GM18861 (cell line): Measurements from ENCODE around the gene PIBF1.
"Not testable (repeated sequence)": the region's sequence is repeated elsewhere in the genome, so short reads cannot be mapped to it uniquely, and the experiment has no call there.

Experiments used
- ATAC-seq: cut with Tn5 transposase; IDR thresholded peaks from one replicate; pipeline ENCODE4 v1.9.1; 2021; ENCODE audit not compliant: unreplicated experiment

Gene PIBF1, protein sequence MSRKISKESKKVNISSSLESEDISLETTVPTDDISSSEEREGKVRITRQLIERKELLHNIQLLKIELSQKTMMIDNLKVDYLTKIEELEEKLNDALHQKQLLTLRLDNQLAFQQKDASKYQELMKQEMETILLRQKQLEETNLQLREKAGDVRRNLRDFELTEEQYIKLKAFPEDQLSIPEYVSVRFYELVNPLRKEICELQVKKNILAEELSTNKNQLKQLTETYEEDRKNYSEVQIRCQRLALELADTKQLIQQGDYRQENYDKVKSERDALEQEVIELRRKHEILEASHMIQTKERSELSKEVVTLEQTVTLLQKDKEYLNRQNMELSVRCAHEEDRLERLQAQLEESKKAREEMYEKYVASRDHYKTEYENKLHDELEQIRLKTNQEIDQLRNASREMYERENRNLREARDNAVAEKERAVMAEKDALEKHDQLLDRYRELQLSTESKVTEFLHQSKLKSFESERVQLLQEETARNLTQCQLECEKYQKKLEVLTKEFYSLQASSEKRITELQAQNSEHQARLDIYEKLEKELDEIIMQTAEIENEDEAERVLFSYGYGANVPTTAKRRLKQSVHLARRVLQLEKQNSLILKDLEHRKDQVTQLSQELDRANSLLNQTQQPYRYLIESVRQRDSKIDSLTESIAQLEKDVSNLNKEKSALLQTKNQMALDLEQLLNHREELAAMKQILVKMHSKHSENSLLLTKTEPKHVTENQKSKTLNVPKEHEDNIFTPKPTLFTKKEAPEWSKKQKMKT

DNA sequence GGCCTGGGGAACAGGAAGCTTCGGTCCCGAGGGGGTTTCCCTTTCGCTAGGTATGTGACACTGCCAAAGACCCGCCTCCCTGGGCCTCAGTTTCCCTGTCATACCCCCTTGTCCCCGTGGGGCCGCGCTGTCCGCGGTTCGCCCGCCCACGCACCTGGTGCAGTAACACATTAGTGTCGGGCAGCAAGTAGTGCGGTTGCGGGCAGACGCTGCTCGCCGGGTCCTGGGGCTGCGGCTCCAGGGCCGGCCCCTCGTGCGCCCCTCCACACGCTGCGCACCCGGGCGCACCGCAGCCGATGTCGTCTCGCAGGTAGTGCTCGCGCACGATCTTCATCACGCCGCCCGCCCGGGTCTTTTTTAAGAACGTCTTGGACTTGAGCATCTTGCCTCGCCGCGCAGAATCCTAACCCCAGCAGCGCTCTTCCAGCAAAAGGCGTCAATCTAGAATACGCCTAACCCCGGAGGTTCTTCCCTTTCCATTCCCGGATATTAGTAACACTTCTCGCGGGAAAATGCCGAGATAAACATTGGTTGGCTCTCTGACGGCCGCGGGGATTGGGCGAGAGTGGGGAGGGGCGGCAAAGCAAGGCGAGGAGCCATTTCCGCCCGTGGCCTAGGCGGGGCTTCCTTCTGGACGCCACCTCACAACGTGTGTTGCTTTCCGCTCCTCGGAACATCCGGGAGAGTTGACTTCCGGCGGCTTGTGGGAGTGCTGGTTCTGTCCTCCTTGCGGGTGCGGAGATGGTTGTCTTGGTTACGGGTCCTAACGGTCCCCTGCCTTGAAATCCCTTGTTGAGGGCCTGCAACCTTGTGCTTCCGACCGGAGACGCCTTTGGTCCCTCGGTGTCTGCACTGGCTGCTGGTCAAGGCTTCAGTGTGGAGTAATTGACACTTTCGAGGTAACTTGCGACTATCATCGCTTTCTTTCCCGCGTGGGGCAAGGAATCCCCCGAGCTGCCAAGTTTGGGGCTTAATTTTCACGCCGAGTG, at the start of gene PIBF1, which contains the start of gene DIS3:
Gene PIBF1, plus strand, starts transcription at position 683 of the 989 bp plus-strand sequence. CDS start 1,337 bp downstream, outside the sequence.
Gene DIS3, minus strand, starts transcription at position 450 of the 989 bp plus-strand sequence. Its CDS starts 68 bp downstream, at position 382.
- ATAC-seq: peak; percentile 97

DNA sequence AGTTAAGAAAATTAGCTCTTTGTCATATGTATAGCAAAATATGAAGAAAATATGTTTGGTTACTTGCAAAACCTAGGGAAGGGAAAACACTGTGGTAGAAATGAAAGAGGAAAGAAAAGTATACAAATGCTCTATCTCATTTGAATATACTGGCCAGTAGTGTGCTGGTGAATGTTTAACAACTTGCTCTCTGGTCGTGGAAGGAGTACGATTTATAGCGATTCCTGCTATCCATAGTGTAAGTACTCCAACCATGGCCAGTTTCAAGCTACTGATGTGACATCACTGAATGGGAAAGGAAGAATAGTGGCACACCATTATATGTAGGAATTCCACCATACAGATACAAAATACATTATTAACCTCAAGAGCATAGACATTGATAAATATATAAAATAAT, 44.9 kb upstream of the PIBF1 start:
- no peak for ATAC-seq

DNA sequence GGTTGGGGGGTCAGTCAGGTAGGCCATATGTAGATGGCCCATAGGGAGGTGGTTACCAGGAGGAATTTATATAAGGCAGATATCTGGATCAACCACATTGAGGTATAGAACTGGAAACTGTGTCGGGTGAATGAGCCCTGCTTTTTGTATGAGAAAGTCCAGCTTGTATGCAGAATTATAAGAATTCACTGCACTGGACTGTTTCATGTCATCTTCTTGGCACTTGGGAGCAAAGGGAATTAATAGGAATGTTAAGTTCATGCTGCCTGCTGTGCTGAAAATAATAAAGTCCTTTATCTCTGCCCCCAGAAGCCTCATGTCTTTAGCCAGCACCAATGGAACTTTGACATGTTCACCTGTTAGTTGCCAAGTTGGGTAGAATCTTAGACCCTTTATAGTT, 41.9 kb upstream of the PIBF1 start:
- no peak for ATAC-seq

DNA sequence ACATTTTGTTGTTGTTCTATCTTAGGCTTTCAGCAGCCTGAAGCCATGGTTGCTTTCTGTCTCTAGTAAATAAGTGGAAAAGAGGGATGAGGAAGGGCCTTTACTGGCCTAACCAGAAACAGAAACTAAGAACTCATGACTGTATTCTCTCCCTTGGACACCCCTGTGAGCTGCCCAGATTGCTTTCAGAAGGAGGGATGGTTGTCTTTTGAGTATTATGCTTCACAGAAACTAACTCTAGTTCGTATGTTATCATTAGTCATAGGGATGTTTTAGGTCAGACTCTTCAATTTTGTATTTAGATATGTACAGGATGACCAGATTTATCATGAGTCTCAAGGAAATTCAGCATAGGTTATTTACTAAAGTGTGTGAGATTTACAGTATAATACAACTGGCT, 36.7 kb upstream of the PIBF1 start:
- ATAC-seq: peak; percentile 58

DNA sequence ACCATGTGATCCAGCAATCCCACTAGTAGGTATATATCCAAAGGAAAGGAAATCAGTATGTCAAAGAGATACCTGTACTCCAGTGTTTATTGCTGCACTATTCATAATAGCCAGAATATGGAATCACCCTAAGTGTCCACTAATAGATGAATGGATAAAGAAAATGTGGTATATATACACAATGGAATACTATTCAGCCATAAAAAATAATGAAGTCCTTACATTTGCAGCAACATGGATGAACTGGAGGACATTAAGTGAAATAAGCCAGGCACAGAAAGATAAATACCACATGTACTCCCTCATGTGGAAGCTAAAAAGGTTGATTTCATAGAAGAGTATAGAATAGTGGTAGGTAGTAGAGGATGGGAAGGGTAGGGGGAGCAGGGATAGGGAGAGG, 30.7 kb upstream of the PIBF1 start:
- no peak for ATAC-seq

DNA sequence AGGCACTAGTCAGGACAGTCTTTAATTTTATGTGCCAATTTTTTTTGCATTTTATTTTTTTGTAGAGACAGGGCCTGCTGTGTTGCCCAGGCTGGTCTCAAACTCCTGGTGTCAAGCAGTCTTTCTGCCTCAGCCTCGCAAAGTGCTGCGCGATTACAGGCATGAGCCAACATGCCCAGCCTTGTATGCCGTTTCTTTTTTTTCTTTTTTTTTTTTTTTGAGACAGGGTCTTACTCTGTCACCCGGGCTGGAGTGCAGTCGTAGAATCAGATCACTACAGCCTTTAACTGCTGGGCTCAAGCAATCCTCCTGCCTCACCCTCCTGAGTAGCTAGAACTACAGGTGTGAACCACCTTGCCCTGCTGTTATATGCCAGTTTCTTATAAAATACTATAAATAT, 27.8 kb upstream of the PIBF1 start:
- ATAC-seq: no peak

DNA sequence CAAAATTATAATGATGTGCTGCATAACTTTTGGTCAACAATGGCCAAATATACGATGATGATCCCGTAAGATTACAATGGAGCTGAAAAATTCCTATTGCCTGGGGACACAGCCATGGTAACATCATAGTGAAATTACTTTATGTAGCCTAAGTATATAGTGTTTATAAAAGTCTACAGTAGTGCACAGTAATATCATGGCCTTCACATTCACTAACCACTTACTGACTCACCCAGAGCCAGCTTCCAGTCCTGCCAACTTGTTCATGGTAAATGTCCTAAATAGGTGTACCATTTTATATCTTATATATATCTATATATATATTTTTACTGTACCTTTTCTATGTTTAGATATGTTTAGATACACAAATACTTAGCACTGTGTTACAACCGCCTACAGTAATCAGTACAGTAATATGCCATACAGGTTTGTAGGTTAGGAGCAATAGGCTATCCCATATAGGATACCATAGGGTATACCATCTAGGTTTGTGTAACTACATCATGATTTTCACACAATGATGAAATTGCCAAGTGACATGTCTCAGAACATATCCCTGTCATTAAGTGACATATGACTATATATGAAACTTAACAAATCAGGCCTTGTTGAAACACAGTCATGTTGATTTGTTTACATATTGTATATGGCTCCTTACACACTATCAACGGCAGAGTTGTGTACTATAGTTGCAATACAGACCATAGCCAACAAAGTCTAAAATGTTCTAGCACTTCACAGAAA, 24.0 kb upstream of the PIBF1 start:
- ATAC-seq: no peak

DNA sequence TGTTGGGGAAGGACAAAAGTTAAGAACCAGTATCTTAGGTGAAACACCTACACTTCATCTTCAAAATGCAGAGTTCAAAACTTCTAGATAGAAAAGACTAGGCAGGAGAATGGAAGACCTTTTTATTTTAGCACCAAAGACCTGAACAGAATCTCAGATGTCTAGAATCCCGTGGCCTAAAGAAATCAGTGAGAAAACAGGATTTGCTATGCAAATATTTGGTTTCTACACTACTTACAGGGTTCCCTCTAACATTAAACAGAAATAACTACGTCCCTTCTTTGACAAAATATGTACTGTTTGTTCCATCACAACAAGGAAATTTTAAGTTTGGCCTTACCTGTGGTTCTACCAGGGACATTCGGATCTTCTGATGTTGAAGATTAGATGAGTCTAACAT, 21.7 kb upstream of the PIBF1 start:
- no peak for ATAC-seq

DNA sequence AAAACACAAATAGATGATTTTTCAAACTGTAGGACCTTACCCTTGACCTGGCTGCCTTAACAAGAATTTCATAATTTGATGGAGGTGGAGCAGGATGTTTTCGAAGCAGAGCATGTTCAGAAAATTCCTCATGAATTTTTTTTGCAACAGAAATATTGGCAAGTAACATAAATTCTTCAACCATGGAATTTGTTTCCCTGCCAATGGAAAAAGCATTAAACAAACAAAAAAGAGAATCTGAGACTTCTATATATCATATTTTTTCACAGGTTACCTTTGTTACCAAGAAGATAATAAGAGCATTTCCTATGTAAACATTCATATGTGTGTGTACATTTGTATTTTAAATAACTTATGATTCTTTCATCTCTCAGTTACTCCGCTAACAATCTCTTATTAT, 18.5 kb upstream of the PIBF1 start:
- no peak for ATAC-seq

DNA sequence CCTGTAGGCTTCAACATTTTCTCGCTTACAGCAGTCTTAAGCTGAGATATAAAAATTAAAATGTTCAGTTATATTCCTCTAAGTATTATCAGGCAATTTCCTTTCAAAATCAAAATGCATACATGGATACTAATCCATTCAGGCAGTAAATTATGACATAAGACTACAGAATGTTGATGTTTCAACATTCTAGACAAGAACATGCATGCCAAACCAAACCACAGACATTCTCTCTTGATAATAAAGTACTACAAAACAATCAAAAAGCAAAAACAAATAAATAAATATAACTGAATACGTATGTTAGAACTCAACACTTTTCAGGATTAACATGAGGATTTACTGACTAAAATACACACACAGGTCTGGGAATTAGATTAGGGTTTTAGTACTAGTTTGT, 7.9 kb upstream of the PIBF1 start:
- ATAC-seq: no peak

DNA sequence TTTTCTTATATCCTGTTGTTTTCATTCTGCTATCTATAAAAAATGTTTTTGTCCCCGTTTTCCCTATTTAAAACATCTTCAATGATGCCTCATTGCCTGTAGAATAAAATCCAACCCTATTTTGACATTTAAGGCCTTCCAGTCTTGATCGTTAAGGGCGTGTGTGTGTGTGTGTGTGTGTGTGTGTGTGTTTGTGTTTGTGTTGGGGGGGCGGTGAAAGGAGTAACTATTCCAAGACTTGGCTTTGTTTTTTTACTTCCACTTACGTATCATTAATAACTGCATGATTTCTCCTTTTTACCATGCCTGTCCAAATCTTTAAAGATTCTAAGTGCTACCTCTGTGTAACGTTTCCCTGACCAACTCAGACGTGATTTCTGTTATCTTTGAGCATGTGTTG, 784 bp downstream of the PIBF1 start:
- ATAC-seq: no peak

DNA sequence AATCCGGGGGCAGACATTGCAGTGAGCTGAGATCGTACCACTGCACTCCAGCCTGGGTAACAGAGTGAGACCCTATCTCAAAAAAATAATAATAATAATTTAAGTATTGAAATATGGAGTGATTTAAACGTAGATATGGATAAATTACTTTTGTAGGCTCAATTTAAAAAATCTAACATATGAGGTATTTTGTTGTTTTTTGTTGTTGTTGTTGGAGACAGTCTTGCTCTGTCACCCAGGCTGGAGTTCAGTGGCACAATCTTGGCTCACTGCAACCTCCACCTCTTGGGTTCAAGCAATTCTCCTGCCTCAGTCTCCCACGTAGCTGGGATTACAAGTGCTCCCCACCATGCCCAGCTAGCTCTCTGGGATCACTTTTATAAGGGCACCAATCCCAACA, 2.7 kb downstream of the PIBF1 start:
- not testable (repeated sequence) for ATAC-seq

DNA sequence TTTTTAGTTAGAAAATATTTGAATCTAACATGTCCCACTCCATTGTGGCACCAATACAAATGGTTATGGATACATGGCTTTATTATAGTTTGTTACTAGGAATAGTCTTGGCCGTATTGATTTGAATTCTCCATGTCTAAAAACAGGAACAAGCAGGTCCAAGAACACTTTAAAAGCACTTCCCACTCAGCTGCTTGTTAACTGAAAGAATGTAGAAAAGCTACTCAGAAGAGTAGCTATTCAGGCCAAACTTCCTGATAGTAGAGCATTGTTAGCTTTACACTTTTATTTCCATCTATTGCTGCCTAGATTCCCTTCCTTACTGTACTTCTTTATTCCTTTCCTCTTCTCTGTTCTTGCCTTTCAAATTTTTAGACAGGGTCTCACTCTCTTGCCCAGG, 6.9 kb downstream of the PIBF1 start:
- ATAC-seq: no peak

DNA sequence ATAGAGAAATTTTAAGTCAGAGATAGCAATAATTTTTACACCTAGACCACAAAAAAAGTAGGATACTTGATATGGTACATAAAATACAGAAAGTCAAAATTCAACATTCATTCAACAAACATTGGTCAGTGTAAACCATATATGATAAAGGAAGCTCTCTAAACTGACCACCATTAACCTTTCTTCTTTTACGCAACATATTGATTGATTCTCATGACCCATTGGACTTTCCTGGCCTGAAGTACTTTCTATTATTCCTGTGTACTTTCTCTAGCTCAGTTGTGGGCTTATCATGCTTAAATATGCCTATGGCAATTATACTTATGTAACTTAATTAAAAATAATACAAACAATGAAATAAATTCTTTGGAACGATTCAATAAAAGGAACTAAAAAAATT, 10.7 kb downstream of the PIBF1 start:
- ATAC-seq: no peak

DNA sequence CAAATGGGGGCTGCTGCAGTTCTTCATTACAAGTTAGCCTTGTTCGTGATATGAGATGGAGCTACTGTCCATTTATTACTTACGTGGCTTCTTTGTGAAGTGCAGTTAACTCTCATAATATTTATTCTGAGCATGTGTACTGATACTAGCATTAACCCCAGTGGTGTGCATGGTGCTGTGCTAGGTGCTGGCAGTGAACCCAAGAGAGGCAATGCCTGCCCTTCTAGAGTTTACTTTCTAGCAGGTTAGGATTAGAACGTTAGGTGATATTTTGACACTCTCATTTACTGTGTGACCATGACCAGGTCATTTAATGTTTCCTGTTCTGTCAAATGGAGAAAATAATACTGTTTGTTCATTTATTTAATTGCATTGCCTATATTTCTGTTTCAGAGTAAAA, 16.9 kb downstream of the PIBF1 start:
- no peak for ATAC-seq

DNA sequence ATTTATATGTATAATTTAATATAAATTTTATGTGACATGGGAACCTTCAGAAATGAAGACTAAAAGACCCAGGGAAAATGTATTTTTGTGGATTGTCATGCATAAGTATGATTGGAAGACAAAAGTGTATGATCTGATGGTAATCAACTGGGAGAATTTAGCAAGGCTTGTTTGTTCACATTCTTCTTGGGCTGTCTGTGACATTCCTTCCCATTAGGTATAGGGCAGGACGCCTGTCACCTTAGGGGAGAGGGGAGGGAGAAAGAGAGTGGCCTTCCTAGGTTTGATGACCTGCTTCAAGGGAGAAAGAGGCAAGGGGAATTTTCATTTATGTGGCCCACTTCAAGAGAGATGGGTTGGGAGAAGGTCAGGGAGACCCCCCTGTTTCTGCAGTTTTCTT, 22.4 kb downstream of the PIBF1 start:
- no peak for ATAC-seq

DNA sequence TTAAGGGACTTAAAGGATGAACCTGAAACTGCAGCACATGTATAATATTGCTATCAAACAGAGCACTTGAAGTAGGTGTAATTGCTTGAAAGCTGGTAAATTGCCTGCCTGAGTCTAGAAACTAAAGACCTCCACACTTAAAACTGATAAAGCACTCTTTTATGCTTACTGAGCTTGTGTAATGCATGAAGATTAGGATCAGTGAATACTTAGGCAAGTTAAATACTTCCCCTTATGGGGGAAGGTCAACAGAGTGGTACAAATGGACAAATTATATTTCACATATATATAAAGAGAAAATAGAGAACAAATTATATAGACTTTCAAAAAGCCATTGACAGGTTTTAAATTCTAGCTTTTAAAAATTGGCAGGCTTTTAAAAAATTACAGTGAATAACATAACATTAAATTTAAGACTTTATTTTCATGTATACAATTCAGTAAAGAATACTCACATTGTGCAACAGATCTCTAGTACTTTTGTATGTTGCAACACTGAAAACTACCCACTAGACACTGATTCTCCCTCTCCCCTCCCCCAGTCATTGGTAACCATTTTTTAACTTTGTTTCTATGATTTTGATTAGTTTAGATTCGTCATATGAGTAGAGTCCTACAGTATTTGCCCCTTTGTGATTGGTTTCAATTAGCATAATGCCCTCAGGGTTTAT, 23.9 kb downstream of the PIBF1 start:
- ATAC-seq: no peak

DNA sequence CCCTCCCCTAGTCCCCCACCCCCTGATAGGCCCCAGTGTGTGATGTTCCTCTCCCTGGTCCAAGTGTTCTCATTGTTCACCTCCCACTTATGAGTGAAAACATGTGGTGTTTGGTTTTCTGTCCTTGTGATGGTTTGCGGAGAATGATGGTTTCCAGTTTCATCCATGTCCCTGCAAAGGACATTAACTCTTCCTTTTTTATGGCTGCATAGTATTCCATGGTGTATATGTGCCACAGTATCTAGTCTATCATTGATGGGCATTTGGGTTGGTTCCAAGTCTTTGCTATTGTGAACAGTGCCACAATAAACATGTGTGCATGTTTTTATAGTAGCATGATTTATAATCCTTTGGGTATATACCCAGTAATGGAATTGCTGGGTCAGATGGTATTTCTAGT, 24.6 kb downstream of the PIBF1 start:
- ATAC-seq: not testable (repeated sequence)

DNA sequence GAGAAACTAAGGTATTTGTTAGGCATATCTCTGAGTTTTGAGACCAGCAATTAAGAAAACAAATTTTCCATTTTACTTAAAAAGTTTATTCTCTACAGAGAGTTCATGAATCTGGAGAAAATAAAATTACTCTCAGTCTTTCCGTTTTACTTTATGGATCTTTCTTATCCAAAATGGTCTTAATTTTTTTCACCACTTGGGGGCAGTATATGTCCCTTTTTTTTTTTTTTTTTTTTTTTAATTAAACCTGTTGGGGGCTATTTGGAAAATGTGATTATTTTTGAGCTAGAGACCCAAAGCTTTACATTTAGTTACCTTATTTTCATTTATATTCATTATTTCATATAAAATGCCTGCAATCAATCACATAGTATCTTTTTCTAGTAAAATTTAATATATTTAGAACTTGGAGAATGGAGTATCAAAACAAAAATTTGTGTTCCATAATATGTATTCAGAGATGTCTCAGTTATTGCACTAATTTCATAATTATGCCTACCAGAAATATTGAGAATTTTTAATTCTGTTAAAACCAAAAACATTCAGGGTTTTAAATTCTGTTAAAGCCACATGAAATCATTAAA, 27.1 kb downstream of the PIBF1 start:
- no peak for ATAC-seq
